Activated gamma-delta T cell (primary cell): Measurements from ENCODE around the gene HOXA9.

Experiments
- DNase-seq: peaks from one replicate; lab custom pipeline; 2025; lab: John Stamatoyannopoulos, UW

Gene HOXA9

DNA sequence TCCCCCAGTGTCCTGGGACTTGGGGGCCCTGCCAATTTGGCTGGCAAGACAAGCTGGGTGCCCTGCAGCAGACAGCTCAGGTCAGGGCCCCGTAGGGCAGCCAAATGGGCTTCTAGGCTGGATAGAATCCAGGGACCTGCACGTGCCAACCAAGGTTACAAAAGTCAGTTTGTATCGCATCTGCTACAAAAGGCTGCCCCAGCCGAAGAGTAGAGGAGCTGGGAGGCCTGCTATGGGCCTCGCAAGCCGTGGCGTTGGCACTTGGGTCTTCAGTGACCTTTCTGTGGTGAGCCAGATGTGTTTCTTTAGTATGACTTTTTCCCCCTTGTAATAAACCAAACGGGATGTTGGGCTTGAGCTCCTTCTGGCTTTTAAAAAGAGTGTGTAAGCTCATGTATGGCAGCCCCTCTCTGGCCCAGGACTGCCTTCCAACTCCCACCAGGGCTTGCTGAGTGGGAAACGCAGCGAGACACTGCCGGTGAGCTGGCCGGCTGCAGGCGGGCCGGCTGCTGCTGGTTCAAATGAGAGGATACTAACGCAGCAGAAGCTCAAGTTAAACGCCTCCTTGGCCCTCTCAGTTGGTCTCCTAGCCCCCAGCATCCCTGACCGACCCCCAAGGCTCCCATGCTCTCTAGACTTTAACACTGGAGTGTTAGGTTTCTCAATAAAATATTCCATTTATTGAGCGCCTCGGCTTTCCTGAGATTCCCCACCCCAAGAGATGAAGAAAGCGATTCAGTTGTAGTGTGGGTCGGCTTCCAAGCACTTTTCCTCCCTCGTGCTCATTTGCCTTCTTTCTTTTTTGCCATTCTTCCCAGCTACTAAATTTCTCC is 11.8 kb upstream of the HOXA9 start:
- DNase-seq, result no peak

DNA sequence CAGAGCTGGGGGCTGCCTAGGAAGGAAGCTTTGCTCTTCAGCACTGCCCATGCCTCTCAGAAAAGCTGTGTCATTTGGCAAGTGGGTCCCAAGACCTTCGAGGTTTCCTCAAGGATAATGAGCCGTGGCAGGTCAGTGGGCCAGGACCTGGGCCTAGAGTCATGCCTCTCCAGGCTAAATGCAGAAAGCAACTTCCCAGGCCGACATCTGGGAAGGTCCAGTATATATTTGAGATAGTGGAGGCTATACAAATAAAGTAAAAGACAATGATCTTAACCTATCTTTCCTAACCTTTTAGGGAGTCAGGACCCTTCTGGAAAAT is 11.1 kb upstream of the HOXA9 start:
- no peak for DNase-seq

DNA sequence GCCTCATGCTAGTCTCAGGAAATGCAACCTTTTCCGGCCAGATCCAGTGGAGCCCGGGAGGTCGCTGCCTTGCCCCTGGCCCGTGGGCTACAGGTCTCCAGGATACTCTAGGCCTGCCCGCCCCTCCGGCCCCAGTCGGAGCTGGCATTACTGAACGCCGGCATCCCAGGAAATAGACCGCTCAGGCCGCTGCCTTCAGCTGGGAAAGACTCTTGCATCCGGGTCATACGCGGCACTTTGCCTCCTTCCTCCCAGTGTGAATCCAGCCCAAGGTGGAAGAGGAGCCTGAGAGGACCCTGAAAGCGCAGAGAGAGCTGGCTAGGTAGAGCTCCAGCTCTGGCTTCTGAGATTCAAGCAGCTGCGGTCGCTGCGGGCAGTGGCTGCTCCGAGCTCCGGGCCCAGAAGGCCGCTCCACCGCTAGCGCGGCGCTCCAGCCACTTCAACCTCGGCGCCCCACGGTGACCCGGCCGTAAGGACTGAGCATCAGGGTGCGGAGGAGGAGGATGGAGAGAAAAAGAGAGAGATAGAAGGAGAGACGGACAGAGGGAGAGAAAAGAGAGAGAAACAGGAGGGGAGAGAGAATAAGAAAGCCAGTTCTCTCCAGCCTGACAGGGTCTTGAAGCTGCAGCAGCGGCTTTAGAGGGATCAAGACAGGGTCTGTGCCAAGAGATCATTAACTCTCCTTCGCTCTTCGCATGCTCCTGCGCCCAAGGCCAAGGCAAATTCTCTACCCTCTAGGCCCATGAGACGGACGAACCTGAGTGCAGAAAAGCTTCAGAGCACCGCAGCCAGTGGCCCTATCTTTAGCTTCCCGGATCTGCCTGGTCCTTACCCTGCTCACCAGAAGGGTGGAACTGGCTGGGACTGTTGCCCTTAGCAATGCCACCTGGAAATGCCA is 10.5 kb upstream of the HOXA9 start:
- DNase-seq, result no peak

DNA sequence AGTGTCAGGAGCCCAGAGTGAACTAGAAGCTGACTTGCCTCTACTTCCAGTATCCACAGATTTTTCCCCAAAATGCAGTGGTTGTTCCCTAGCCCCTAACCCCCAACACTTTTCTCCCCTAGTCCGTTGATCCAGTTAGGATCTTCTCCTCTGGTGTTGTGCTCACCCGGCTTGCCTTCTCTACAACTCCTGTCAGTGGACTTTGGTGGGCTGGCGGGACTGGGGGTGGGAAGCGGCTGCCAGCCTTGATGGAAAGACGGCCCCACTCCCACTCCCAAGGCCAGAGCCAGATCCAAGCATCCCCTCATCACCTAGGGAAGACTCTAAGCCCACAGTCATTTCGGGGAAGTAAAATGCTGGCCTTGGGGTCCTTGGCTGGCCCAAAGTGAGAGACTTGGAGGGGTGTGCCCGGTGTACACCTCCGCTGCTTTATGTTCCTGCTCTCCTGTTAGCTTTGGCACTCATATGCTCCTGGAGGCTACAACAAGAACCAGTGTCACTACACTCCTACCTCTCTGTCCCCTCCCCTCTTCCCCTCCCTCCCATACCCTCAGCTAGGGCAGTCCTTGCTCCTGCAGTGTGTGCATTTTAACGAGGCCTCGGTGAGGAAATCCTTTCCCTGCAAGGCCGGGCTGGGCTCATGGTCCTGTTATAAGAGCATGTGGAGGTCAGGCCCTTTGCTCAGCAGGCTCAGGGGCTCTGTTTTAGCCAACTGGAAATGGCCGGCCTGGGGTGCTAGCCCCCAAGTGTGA is 9.7 kb upstream of the HOXA9 start:
- no peak for DNase-seq

DNA sequence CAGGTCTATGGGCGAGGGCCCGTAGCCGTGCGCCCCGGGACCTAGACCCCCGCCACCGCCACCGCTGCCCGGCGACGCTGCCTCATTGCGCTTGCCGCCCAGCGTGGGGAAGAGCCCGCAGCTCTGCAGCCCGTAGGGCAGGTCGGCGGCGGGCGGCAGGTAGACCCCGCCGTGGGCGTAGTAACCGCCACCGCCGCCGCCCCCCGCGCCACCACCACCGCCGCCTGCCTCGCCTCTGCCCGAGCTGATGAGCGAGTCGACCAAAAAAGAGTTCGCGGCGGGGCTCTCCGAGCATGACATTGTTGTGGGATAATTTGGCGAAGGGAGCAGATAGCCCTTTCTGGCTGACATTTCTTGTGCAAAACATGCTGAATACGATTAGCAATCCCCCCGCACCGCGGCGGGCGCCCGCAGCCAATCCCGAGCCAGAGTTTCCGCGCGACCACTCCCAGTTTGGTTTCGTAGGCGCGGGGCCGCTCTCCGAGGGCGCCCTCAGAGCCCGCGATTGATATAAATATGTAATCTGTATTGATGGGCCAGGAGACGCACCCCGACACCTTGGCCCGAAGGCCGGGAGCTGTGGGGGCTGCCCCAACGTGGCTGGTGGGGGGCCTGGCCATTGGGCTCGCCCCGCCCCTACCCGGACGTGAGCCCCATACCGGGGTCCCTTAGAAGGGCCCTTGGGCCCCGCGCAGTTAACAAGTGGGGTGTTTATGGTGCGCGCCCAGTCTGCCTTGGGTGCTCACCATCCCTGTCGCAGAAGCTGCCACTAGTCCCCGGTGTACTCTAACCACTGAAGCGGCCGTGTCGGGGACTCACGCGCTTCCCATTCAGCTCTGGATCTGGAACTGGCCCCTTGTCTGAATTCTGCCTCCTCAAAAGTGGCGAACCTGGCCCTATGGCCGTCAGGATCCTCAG is 8.9 kb upstream of the HOXA9 start, which contains the start of gene HOXA10:
HOXA10 (minus strand) TSS at position 365 of the 918 bp plus-strand sequence; CDS start at position 351, 14 bp downstream.
- no peak for DNase-seq

DNA sequence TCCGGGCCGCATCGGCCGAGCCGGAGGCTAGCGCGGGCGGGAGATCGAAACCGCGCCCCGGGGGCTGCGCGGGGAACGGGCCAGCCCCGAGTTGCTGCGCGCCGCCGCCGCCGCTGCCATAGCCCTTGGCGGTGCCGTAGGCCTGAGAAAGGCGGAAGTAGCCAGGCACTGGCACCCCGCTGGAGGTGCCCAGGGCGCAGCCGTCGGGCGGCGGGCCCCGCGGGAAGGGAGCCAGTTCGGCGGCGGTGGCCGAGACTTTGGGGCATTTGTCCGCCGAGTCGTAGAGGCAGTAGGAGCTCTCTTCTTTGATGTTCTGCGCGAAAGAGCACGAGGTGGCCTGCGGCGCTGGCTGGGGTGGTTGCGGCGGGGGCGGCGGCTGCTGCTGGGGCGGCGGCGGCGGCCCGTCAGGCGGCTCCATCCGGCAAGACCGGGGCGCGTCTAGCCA is 8.2 kb upstream of the HOXA9 start:
- DNase-seq, result peak; percentile 29

DNA sequence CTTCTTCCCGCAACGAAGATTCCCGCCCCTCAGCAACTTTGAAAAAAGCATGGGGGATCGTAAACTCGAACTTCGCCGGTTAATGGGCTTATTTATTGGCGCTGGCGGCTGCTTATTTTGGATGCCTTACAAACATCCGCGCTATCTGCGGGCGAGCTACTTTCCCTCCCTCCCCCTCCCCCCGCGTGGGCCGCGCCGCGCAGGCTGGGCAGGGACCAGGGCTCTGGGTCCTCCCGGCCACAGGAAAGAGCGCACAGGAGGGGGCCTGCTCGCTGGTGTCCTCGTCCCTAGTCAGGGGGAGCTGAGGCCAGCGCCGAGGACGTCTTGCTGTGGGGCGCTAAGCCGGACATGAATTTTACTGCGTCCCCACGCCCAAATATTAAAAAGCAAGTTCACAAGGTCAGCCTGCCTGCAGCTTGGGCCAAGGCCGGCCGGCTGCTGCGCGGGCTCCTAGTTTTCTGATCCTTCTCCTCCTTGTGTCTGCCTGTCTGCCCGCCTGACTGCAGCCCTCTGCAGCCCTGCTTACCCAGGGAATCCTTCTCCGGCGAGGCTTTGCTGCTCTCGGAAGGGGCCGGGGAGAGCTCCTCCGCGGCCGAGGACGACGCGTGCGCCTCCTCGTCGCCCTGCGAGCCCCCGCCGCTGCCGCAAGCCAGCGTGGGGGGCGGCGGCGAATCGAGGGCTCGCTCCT is 7.6 kb upstream of the HOXA9 start:
- DNase-seq, result no peak

DNA sequence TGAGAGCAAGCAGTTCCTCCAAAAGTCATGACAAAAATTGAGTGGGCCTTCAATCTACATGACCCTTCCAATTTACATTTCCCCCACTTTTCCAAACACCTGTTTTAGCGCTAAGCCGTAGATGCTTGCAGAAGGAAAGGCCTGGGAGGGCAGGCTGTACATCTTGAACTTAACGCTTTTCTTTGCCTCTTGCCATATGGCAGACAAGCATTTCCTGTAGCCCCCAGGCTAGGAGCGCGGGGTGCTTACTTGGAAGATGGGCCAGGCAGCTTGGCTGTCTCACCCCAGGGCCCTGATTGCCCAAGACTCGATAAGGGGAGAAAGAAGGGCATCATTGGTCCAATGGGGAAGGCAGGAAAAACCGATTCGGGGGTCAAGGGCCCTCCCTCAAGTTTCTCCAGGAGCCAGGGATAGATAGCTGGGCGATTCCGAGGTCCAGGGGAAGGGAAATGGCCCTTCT is 7.0 kb upstream of the HOXA9 start:
- DNase-seq, result no peak

DNA sequence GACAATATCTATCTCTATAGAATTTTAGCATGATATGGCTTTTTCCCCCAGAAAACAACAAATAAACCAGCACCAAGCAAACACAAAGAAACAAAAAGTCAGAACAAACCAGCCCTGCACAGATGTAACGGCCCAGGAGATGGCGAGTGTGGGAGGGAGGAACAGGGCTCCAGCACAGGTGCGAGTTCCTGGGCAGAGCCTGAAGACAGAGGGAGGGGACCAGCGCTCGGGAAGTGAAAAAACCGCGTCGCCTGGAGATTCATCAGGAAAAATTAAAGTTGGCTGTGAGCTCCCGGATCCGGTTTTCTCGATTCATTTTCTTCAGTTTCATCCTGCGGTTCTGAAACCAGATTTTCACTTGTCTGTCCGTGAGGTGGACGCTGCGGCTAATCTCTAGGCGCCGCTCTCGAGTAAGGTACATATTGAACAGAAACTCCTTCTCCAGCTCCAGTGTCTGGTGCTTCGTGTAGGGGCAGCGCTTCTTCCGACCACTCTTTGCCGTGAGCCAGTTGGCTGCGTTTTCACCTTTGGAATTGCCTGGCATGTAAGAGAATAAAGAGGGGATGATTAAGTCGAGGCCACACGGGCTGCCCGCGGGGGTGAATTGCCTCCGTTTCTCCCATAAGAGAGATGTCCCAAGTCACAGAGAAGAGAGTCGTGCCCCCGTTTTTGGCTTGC is 6.4 kb upstream of the HOXA9 start:
- DNase-seq, result no peak

DNA sequence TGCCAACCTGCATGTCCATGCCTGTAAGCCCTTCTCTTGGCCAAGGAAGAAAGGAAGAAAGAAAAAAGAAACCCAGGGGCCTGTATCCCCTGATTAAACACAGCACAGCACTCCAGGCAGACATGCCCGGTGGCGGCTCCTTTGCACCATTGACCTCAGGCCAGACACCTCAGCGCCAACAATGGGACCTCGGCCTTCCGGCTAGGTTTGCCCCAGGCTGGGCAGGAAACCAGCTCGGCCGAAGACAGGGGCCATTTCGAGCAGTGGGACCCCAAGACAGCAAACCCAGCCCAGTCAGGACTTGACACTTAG is 5.9 kb upstream of the HOXA9 start:
- DNase-seq, result no peak

DNA sequence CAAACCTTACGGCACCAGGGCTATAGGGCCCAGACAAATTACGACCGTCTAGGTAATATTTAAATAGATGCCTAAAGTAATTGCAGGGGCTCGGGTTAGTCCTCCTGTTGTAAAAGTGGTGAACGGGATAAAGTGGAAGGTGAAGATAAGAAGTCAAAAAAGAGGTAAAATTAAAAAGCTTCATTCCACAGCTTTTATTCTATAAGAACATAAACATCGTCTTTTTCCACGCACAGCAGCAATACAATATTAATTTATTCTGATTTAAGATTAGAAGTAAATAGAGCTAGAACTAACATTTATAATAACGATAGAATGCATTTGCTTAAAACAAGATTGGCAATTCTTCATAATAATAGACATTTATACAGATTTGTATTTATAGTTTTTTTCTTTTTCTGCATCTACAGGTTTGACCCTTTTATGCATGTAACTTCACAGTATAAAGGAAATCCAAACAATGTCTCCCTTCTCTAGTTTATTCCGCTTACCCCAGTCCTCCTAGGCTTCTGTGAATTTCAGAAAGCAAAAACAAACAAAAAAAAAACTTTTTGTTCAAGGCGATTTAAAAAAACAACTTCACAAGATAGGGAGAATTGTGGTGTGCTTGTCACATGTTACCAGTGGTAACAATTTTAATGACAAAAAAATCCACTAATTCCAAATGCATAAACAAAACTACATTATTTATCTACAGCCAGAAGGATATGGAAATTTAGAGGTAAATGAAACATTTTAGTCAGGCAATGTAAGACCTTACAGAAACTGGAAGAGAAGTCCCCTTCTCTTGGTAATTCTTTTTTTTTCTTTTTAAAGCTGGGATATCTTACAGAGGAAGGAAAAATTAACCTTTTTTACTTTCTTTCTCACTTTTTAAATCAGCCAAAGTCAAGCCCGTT is 5.3 kb upstream of the HOXA9 start:
- no peak for DNase-seq

DNA sequence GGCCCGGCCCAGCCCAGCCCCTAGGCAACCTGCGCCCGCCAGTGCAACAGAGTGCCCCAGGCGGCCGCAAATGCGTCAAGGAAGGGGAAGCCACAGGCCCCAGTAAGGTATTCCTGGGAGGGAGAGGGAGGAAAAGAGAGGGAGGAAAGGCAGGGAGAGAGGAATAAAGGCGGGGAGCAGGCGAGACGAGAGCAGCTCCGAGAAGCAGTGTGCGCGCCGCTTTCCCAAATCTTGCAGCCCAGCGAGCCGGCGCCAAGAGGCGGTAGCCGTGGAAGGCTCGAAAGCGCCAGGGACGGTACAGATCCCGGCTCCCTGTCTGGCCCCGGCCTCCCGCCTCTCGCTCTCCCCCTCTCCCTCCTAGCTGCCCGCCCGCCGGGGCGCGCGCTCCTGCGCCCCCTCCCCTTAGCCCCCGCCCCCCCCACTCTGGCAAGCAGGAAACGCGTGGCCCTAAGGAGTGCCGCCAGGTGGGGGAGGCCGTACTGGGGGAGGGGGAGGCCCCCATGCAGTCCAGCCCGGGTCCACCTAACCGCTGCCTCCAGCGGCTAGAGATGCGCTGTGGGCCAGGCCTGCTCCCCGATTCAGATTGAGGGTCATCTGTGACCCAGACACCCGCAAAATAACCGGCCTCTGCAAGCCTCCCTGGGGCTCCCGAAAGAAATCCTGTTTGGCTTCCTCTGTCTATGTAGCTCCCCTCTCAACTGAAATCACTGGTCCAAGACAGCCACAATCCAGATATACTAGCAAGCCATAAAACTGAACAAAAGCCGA is 4.5 kb upstream of the HOXA9 start:
- no peak for DNase-seq

DNA sequence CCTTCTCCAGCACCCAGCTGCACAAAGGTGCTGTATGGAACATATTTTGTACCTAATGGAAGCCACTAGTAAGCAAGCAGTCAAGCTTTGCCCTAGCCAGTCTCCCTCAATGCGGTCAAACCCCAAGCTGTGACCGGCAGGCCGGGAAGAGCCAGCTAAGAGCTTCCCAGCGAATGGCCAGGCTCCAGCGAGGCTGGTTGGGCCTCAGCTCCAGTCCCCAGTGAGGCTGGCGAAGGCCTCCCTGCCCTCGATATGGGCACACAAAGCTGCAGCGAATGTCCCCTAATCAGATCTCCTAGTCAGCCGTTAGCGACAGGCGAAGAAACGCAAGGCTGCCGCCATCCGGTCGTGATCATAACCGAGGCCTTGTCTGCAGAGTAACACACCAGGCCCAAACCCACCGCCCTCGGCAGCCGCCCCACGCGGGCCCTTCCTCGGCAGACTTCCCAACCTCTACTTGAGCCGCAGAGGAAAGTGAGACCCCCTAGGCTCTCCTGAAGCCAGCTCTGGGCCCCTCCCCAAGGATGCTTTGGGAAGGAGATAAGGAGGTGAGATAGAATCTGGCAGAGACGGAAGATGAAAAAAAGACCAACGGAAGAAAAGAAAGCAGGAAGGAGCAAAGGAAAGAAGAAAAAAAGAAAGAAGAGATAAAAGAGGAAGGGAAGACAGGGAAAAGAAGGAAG is 3.1 kb upstream of the HOXA9 start:
- DNase-seq, result no peak

DNA sequence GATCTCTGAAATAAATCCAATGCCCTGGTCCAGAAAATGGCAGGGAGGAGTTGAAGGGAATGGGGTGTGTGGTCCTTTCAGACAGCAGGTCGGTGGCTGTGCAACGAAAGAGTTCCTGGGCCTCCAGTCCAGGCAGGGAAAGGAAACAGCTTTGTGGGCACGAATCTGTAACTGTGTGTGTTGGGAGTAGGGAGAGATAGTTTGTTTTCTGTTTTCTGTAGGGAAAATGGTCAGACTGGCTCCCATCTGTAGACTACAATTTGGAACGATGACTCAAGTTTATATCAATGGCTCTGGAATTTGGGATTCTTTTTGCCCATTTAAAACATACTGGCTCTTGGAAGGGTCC is 2.6 kb upstream of the HOXA9 start:
- DNase-seq, result no peak

DNA sequence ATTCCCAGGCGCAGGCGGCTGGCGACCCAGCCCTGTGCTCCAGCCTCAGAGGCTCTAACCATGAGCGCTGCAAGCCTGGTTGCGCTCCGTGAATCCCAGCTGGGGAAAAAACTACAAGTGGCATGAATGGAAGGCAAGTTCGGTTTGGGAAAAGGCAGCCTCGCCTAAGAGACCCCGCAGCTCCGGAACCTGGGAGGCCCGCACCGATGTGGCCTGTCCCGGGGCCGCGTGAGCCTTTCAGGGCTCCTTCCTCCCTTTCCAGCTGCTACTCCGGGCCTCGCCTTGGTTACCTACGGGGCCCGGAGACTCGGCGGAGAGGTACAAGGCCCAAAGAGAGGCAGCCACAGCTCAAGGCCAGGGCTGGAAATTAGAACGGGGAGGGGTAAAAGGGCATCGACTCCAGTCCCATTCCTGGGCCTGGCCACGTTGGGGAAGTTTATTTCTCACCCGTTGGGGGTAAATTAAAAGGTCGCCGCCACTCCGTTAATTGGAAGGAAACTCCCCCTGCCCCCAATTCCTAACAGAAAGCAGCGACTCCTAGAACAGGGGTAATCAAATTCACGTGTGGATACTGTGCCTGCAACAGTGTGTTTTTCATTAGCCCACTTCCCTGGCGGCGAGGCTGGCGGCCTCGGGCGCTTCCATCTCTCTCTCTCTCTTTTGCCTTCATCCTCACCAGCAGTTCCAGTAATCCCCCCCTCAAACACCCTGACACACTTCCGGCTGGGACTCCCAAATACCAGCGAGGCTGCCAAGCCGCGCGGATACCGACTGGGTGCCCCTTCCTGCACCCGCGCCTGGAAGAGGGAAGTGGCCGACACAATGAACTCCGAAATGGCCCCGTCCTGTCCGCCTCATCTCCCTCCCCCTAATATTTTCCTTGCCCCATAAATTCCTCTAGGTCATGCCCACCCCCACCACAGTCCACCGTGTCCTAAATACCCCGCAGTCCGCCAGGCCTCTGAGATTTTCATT is 1.5 kb upstream of the HOXA9 start:
- DNase-seq, result no peak

DNA sequence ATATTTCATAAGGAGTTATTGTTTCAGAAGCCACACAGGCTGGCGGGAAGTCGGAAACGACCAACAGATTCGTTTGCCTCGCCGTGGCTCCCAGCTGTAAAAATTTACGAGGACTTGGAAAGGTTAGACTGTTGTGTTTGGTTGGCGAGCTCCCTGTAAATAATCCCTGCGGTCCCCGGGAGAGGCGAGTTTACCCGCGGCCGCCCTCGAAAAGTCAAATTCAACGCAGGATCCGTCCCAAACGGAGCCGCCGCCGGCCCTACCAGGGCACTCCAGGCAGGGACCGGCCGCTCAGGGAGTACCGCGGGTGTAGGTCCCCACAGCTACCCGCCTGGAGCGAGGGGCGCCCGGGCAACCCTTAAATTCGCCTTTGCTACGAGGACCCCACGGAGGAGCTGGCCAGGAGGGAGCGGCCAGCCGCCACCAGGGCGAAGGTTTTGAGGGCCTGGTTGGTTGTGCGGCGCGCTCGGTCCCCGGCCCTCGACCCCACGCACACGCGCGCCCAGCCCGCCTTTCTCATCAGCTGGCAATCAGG is 726 bp upstream of the HOXA9 start:
- no peak for DNase-seq
